ENCODE data around the gene TBC1D25. TPM values are rescaled to one million over a fixed set of nuclear protein-coding genes. Genes with fewer than 3 reads are reported as not detected.
A peak's percentile ranks its signal among the peaks of the same experiment; 100 is the strongest.

TBC1D25 gene
- total RNA-seq, 1 donor from 2014 or later = 16.4 TPM

DNA sequence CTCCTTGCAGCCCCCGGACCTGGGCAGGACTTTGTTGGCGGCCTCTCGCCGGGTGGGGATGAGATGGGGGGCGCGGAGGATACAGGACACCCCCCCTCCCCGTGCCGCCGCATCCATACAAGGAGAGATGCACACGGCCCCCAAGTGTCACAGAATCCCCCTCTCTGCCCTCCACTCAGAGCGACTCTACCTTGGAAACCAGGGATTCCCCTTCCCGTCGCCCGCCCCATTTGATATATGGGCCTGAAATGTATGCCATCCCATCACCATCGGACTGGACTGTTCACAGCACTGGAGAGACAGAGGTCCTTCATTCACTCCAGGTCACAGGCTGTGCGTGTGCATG, 30.3 kb upstream of the TBC1D25 start:
- TF ChIP-seq, protein P1, sequence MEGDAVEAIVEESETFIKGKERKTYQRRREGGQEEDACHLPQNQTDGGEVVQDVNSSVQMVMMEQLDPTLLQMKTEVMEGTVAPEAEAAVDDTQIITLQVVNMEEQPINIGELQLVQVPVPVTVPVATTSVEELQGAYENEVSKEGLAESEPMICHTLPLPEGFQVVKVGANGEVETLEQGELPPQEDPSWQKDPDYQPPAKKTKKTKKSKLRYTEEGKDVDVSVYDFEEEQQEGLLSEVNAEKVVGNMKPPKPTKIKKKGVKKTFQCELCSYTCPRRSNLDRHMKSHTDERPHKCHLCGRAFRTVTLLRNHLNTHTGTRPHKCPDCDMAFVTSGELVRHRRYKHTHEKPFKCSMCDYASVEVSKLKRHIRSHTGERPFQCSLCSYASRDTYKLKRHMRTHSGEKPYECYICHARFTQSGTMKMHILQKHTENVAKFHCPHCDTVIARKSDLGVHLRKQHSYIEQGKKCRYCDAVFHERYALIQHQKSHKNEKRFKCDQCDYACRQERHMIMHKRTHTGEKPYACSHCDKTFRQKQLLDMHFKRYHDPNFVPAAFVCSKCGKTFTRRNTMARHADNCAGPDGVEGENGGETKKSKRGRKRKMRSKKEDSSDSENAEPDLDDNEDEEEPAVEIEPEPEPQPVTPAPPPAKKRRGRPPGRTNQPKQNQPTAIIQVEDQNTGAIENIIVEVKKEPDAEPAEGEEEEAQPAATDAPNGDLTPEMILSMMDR (IDR thresholded peaks at IDR 0.05) = no peak
- no peaks in the 10 kb centered on the region for H3K9me3 Mint-ChIP-seq (ENCODE audit: unreplicated experiment)
- H3K36me3 Mint-ChIP-seq (ENCODE audit: unreplicated experiment) = peaks cover 4% of the 10 kb centered on the region
- no peak for DNase-seq (ENCODE audit: extremely low spot score, unreplicated experiment)
- H3K27me3 Mint-ChIP-seq (ENCODE audit: unreplicated experiment) = no peaks in the 10 kb centered on the region
- peak overlapping the region; percentile 34 for H3K27ac Mint-ChIP-seq (ENCODE audit: unreplicated experiment)
- peak overlapping the region; percentile 85 for H3K4me3 Mint-ChIP-seq (ENCODE audit: unreplicated experiment)
- peaks cover 12% of the 10 kb centered on the region for H3K4me1 Mint-ChIP-seq (ENCODE audit: unreplicated experiment)

DNA sequence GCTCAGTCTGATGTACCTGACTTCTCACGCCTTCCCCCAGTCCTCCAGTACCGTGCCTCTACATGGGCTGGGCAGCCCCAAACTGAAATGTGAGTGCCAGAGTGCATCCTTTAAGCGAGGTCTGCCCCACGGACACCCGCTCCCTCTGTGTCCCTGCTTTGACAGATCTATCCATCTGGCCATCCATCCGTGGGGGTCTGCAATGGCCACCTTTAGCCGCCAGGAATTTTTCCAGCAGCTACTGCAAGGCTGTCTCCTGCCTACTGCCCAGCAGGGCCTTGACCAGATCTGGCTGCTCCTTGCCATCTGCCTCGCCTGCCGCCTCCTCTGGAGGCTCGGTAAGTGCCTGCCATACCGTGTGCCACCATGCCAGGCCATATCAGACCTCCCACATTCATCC, 29.9 kb upstream of the TBC1D25 start:
- H3K27me3 Mint-ChIP-seq (ENCODE audit: unreplicated experiment) = no peaks in the 10 kb centered on the region
- no peak overlapping the region for H3K27ac Mint-ChIP-seq (ENCODE audit: unreplicated experiment)
- DNase-seq (ENCODE audit: extremely low spot score, unreplicated experiment) = no peak
- peak overlapping the region; percentile 85 for H3K4me3 Mint-ChIP-seq (ENCODE audit: unreplicated experiment)
- H3K4me1 Mint-ChIP-seq (ENCODE audit: unreplicated experiment) = peaks cover 12% of the 10 kb centered on the region
- H3K9me3 Mint-ChIP-seq (ENCODE audit: unreplicated experiment) = no peaks in the 10 kb centered on the region
- peaks cover 4% of the 10 kb centered on the region for H3K36me3 Mint-ChIP-seq (ENCODE audit: unreplicated experiment)
- TF ChIP-seq, protein P1 (IDR thresholded peaks at IDR 0.05) = no peak

DNA sequence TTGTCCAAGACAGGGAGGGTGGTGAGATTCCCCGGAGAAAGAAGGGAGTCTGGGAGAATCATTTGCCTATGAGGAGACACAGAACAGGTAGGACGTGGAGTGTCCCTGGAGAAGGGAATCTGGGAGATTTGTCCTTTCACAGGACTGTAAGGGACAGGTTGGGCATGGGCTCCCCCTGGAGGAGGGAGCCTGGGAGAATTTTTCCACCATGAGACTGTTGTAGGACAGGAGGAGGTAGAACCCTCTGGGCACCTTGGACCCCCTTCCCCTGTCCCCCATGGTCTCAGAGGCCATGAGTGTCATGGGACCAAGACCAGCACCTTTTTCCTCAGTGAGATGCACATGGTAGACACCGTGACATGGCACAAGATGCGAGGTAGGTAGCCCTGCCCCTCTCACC, 28.0 kb upstream of the TBC1D25 start:
- Mint-ChIP-seq H3K4me3 (ENCODE audit: unreplicated experiment) (no peak overlapping the region), H3K4me1 (ENCODE audit: unreplicated experiment) (peaks cover 12% of the 10 kb centered on the region), H3K36me3 (ENCODE audit: unreplicated experiment) (peaks cover 8% of the 10 kb centered on the region), H3K27ac (ENCODE audit: unreplicated experiment) (no peak overlapping the region), H3K9me3 (ENCODE audit: unreplicated experiment) (no peaks in the 10 kb centered on the region), H3K27me3 (ENCODE audit: unreplicated experiment) (no peaks in the 10 kb centered on the region)
- DNase-seq (ENCODE audit: extremely low spot score, unreplicated experiment) = no peak
- TF ChIP-seq, protein P1 (IDR thresholded peaks at IDR 0.05) = peak; percentile 51

DNA sequence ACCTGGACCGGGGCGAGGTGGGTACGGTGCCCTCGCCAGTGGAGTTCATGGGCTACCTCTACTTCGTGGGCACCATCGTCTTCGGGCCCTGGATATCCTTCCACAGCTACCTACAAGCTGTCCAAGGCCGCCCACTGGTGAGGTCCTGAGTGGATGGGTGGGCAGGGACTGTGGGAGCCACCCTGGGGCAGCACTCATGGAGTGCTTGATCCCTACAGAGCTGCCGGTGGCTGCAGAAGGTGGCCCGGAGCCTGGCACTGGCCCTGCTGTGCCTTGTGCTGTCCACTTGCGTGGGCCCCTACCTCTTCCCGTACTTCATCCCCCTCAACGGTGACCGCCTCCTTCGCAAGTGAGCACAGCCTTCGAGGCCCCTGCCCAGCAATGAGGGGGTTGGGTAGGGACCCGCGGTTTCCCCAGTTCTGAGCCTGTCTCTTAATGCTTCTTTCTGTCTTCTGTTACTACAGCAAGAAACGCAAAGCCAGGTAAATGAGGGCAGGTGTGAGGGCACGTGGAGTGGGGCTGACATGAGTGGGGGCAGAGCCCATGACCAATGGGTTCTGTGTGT, 27.1 kb upstream of the TBC1D25 start:
- no peak for DNase-seq (ENCODE audit: extremely low spot score, unreplicated experiment)
- Mint-ChIP-seq H3K4me1 (ENCODE audit: unreplicated experiment) (peaks cover 12% of the 10 kb centered on the region), H3K36me3 (ENCODE audit: unreplicated experiment) (peaks cover 8% of the 10 kb centered on the region), H3K27me3 (ENCODE audit: unreplicated experiment) (no peaks in the 10 kb centered on the region), H3K4me3 (ENCODE audit: unreplicated experiment) (no peak overlapping the region), H3K9me3 (ENCODE audit: unreplicated experiment) (no peaks in the 10 kb centered on the region), H3K27ac (ENCODE audit: unreplicated experiment) (no peak overlapping the region)
- TF ChIP-seq, protein P1 (IDR thresholded peaks at IDR 0.05) = no peak

DNA sequence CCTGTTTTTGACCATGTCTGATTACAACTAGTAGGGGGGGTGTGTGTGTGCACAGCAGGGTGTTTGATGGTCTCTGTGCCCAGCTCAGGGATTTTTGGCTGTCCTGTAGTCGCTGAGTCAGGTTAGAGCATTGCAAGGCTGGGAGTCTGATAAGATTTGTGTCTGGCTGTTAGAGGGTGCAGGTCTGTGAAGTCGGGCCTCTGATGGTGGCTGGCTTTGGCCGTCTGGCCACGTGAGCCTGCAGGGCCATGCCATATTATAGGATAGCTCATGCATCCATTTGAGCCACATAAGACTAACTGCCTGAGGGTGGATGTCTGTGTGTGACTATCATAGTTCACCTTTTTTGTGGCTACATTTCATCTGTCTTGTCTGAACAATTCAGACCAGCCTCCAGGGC, 25.8 kb upstream of the TBC1D25 start:
- DNase-seq (ENCODE audit: extremely low spot score, unreplicated experiment) = no peak
- Mint-ChIP-seq H3K4me3 (ENCODE audit: unreplicated experiment) (no peak overlapping the region), H3K36me3 (ENCODE audit: unreplicated experiment) (peaks cover 8% of the 10 kb centered on the region), H3K27me3 (ENCODE audit: unreplicated experiment) (no peaks in the 10 kb centered on the region), H3K27ac (ENCODE audit: unreplicated experiment) (no peak overlapping the region), H3K9me3 (ENCODE audit: unreplicated experiment) (no peaks in the 10 kb centered on the region), H3K4me1 (ENCODE audit: unreplicated experiment) (peaks cover 8% of the 10 kb centered on the region)
- TF ChIP-seq, protein P1 (IDR thresholded peaks at IDR 0.05) = no peak
